Effector memory CD8-positive, alpha-beta T cell (primary cell): ENCODE data around the gene CDK5RAP1.
"Not testable (repeated sequence)": the region's sequence is repeated elsewhere in the genome, so short reads cannot be mapped to it uniquely, and the experiment has no call there.

ENCODE experiments used
- ATAC-seq: fragments of 150-1000 bp; cut with Tn5 transposase; replicated peaks from 2 replicates; pipeline ENCODE4 v1.10.0; 2021; ENCODE audit warnings: mild to moderate bottlenecking, moderate library complexity
- DNase-seq, 3 experiments: peaks; one replicate each; pipeline ENCODE4 v3.0.0; 2021
- H3K27ac Mint-ChIP-seq, 2 donors: one replicate each; pipeline ENCODE4 v1.8.0; 2022; ENCODE audit warnings: mild to moderate bottlenecking in 2 of 2, mixed read lengths in 2 of 2, moderate library complexity in 2 of 2
- H3K27me3 Mint-ChIP-seq, 2 donors: one replicate each; pipeline ENCODE4 v1.8.0; 2022; ENCODE audit warnings: mixed read lengths in 2 of 2
- H3K36me3 Mint-ChIP-seq: one replicate; pipeline ENCODE4 v1.8.0; 2022; ENCODE audit warnings: mild to moderate bottlenecking, moderate library complexity, mixed read lengths; ENCODE audit not compliant: insufficient read depth
- H3K4me1 Mint-ChIP-seq, 2 donors: one replicate each; pipeline ENCODE4 v1.8.0; 2022; ENCODE audit warnings: low read depth in 2 of 2, mixed read lengths in 2 of 2
- H3K4me3 Mint-ChIP-seq, 2 donors: one replicate each; pipeline ENCODE4 v1.8.0; 2022; ENCODE audit warnings: mild to moderate bottlenecking in 2 of 2, mixed read lengths in 2 of 2, moderate library complexity in 2 of 2
- H3K9me3 Mint-ChIP-seq, 2 donors: one replicate each; pipeline ENCODE4 v1.8.0; 2022; ENCODE audit warnings: mixed read lengths in 2 of 2

The CDK5RAP1 gene

GRCh38 chr20:33410081-33410742, 8.9 kb upstream of the CDK5RAP1 start:
- peaks cover 0 to 12% of the 10 kb centered on the region in 2 donors for H3K4me1 Mint-ChIP-seq
- peak overlapping the region in 1 of 2 donors; percentile 84 for H3K27ac Mint-ChIP-seq
- H3K36me3 Mint-ChIP-seq, result peaks cover 5% of the 10 kb centered on the region
- H3K27me3 Mint-ChIP-seq, result no peaks in the 10 kb centered on the region
- H3K4me3 Mint-ChIP-seq, result no peak overlapping the region
- ATAC-seq, result no peak
- DNase-seq, result no peak
- no peaks in the 10 kb centered on the region for H3K9me3 Mint-ChIP-seq

GRCh38 chr20:33408716-33409654, 7.7 kb upstream of the CDK5RAP1 start:
- ATAC-seq (peak; percentile 91), DNase-seq (peak in 2 of 3 experiments; percentile 22 to 26)
- Mint-ChIP-seq H3K4me3 (peak overlapping the region in 1 of 2 donors; percentile 59), H3K4me1 (peaks cover 4 to 12% of the 10 kb centered on the region in 2 donors), H3K27ac (peak overlapping the region in 1 of 2 donors; percentile 84), H3K36me3 (peaks cover 5% of the 10 kb centered on the region), H3K27me3 (no peaks in the 10 kb centered on the region), H3K9me3 (no peaks in the 10 kb centered on the region)

- ATAC-seq (no peak), DNase-seq (no peak)
- H3K9me3 Mint-ChIP-seq, result no peaks in the 10 kb centered on the region
- H3K27ac Mint-ChIP-seq, result peak overlapping the region in 1 of 2 donors; percentile 84
- H3K36me3 Mint-ChIP-seq, result peaks cover 5% of the 10 kb centered on the region
- H3K4me3 Mint-ChIP-seq, result peak overlapping the region in 1 of 2 donors; percentile 59
- peaks cover 7 to 12% of the 10 kb centered on the region in 2 donors for H3K4me1 Mint-ChIP-seq
- no peaks in the 10 kb centered on the region for H3K27me3 Mint-ChIP-seq
These were observed 7.0 kb upstream of the CDK5RAP1 start for GRCh38 chr20:33408313-33408712.

GRCh38 chr20:33407796-33408195, 6.5 kb upstream of the CDK5RAP1 start:
- no peak for ATAC-seq
- Mint-ChIP-seq H3K36me3 (peaks cover 5% of the 10 kb centered on the region), H3K4me1 (peaks cover 7 to 12% of the 10 kb centered on the region in 2 donors), H3K27me3 (no peaks in the 10 kb centered on the region), H3K27ac (peak overlapping the region; percentile 16 to 84), H3K9me3 (no peaks in the 10 kb centered on the region), H3K4me3 (peak overlapping the region in 1 of 2 donors; percentile 19)
- no peak for DNase-seq

- Mint-ChIP-seq H3K4me1 (peaks cover 11 to 18% of the 10 kb centered on the region in 2 donors), H3K27me3 (no peaks in the 10 kb centered on the region), H3K4me3 (peak overlapping the region in 1 of 2 donors; percentile 19), H3K36me3 (peaks cover 5% of the 10 kb centered on the region), H3K27ac (peak overlapping the region in 1 of 2 donors; percentile 84), H3K9me3 (no peaks in the 10 kb centered on the region)
- ATAC-seq (no peak), DNase-seq (no peak)
These were observed 5.9 kb upstream of the CDK5RAP1 start for GRCh38 chr20:33407251-33407650.

GRCh38 chr20:33404281-33404680, 3.0 kb upstream of the CDK5RAP1 start:
- Mint-ChIP-seq H3K4me3 (peak overlapping the region in 1 of 2 donors; percentile 55), H3K27me3 (no peaks in the 10 kb centered on the region), H3K27ac (no peak overlapping the region), H3K9me3 (no peaks in the 10 kb centered on the region), H3K4me1 (peaks cover 30 to 33% of the 10 kb centered on the region in 2 donors), H3K36me3 (peaks cover 10% of the 10 kb centered on the region)
- DNase-seq, result no peak
- ATAC-seq, result no peak

- peaks cover 34 to 48% of the 10 kb centered on the region in 2 donors for H3K4me1 Mint-ChIP-seq
- peak overlapping the region; percentile 89 to 91 for H3K27ac Mint-ChIP-seq
- ATAC-seq, result no peak
- peak overlapping the region; percentile 97 to 99 for H3K4me3 Mint-ChIP-seq
- DNase-seq, result no peak
- H3K36me3 Mint-ChIP-seq, result peaks cover 15% of the 10 kb centered on the region
- no peaks in the 10 kb centered on the region for H3K9me3 Mint-ChIP-seq
- H3K27me3 Mint-ChIP-seq, result no peaks in the 10 kb centered on the region
These were observed 626 bp upstream of the CDK5RAP1 start for GRCh38 chr20:33401921-33402369.

- no peaks in the 10 kb centered on the region for H3K27me3 Mint-ChIP-seq
- no peaks in the 10 kb centered on the region for H3K9me3 Mint-ChIP-seq
- DNase-seq (peak in 1 of 3 experiments; percentile 6), ATAC-seq (peak; percentile 40)
- peaks cover 15% of the 10 kb centered on the region for H3K36me3 Mint-ChIP-seq
- peak overlapping the region; percentile 89 to 91 for H3K27ac Mint-ChIP-seq
- H3K4me3 Mint-ChIP-seq, result peak overlapping the region; percentile 97 to 99
- H3K4me1 Mint-ChIP-seq, result peaks cover 41 to 51% of the 10 kb centered on the region in 2 donors
These were observed 521 bp downstream of the CDK5RAP1 start for GRCh38 chr20:33400812-33401183.

GRCh38 chr20:33399924-33400323, 1.4 kb downstream of the CDK5RAP1 start:
- DNase-seq (no peak), ATAC-seq (no peak)
- no peaks in the 10 kb centered on the region for H3K27me3 Mint-ChIP-seq
- H3K27ac Mint-ChIP-seq, result peak overlapping the region; percentile 89 to 91
- peaks cover 44 to 51% of the 10 kb centered on the region in 2 donors for H3K4me1 Mint-ChIP-seq
- H3K9me3 Mint-ChIP-seq, result no peaks in the 10 kb centered on the region
- peaks cover 18% of the 10 kb centered on the region for H3K36me3 Mint-ChIP-seq
- H3K4me3 Mint-ChIP-seq, result peak overlapping the region; percentile 97 to 99

- no peak overlapping the region for H3K4me3 Mint-ChIP-seq
- DNase-seq (no peak), ATAC-seq (no peak)
- H3K27me3 Mint-ChIP-seq, result no peaks in the 10 kb centered on the region
- H3K4me1 Mint-ChIP-seq, result peaks cover 25 to 27% of the 10 kb centered on the region in 2 donors
- peak overlapping the region; percentile 3 to 22 for H3K27ac Mint-ChIP-seq
- H3K36me3 Mint-ChIP-seq, result peaks cover 65% of the 10 kb centered on the region
- no peaks in the 10 kb centered on the region for H3K9me3 Mint-ChIP-seq
These were observed 6.6 kb downstream of the CDK5RAP1 start for GRCh38 chr20:33394718-33395117.

- Mint-ChIP-seq H3K4me3 (no peak overlapping the region), H3K27ac (no peak overlapping the region), H3K9me3 (no peaks in the 10 kb centered on the region), H3K27me3 (no peaks in the 10 kb centered on the region), H3K4me1 (peaks cover 18 to 22% of the 10 kb centered on the region in 2 donors), H3K36me3 (peaks cover 70% of the 10 kb centered on the region)
- ATAC-seq, result no peak
- DNase-seq, result no peak
These were observed 7.7 kb downstream of the CDK5RAP1 start for GRCh38 chr20:33393609-33394008.

GRCh38 chr20:33391722-33392415, 9.4 kb downstream of the CDK5RAP1 start:
- ATAC-seq, result no peak
- H3K27ac Mint-ChIP-seq, result peak overlapping the region in 1 of 2 donors; percentile 35
- H3K36me3 Mint-ChIP-seq, result peaks cover 79% of the 10 kb centered on the region
- H3K27me3 Mint-ChIP-seq, result no peaks in the 10 kb centered on the region
- no peak overlapping the region for H3K4me3 Mint-ChIP-seq
- DNase-seq, result no peak
- peaks cover 2 to 13% of the 10 kb centered on the region in 2 donors for H3K4me1 Mint-ChIP-seq
- no peaks in the 10 kb centered on the region for H3K9me3 Mint-ChIP-seq

- H3K4me1 Mint-ChIP-seq, H3K27me3 Mint-ChIP-seq, H3K27ac Mint-ChIP-seq, H3K4me3 Mint-ChIP-seq, H3K9me3 Mint-ChIP-seq, ATAC-seq, DNase-seq: not testable (repeated sequence)
- peaks cover 92% of the 10 kb centered on the region for H3K36me3 Mint-ChIP-seq
These were observed 12.0 kb downstream of the CDK5RAP1 start for GRCh38 chr20:33389326-33389725.
